ENCODE results near the gene ZNF609. TPM values are rescaled to one million over a fixed set of nuclear protein-coding genes. Genes with fewer than 3 reads are reported as not detected.

ZNF609 gene
- total and polyA plus RNA-seq, 10 of the 15 experiments (the other 5 are each of a cell fraction or from before 2014, with no cell fraction given) = 5.1 to 35.3 (median 13.6) TPM

GRCh38 chr15:64583983-64584382 is 123.6 kb downstream of the ZNF609 start (continued):
- no peak for TF ChIP-seq CEBPZ (IDR thresholded peaks at IDR 0.05; ENCODE audit: low read depth, low read length)
- no peak for TF ChIP-seq ZNF24 (IDR thresholded peaks at IDR 0.05)

DNA sequence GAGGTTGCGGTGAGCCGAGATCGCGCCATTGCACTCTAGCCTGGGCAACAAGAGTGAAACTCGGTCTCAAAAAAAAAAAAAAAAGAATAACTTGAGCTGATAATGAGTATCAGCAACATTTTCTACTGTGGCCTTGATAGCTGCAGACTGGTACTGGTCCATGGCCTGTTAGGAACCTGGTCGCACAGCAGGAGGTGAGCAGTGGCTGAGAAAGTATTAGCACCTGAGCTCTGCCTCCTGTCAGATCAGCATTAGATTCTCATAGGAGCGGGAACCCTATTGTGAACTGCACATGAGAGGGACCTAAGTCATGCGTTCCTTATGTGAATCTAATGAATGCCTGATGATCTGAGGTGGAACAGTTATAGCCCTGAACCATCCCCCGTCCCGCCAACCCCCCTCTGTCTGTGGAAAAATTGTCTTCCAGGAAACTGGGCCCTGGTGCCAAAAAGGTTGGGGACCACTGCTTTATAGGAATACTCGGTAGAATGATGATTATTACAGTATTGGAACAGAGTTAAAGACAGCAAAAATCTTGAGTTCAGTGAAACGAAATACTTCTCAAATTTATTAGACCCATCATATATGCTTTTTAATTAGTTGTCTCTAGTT is 126.0 kb downstream of the ZNF609 start:
- Histone ChIP-seq H3K9me3 (replicated peaks; ENCODE audit: control insufficient read depth, insufficient read depth, low read length) (peaks cover 1% of the 10 kb centered on the region; the same call in 1 of the 3 replicates), H2AFZ (ENCODE audit: control insufficient read depth, low read depth, low read length) (no peak overlapping the region), H3K4me3 (no peak overlapping the region), H3K4me2 (ENCODE audit: control insufficient read depth, insufficient read depth) (no peak overlapping the region), H3K27me3 (replicated peaks in 1 of 2; ENCODE audit: control insufficient read depth in 2 of 2, insufficient read depth in 2 of 2, low read length in 1 of 2) (no peaks in the 10 kb centered on the region), H4K20me1 (ENCODE audit: control insufficient read depth, insufficient read depth) (no peaks in the 10 kb centered on the region), H3K36me3 (ENCODE audit: control insufficient read depth in 2 of 2, insufficient read depth in 2 of 2, low read length in 1 of 2) (no peaks in the 10 kb centered on the region), H3K4me1 (ENCODE audit: control insufficient read depth, insufficient read depth, low read length) (peaks cover 5% of the 10 kb centered on the region; the same call in 1 of the 2 replicates), H3K27ac (ENCODE audit: control insufficient read depth, insufficient read depth) (no peak overlapping the region), H3K79me2 (ENCODE audit: control insufficient read depth, insufficient read depth, low read length) (peaks cover 47% of the 10 kb centered on the region), H3K9ac (ENCODE audit: control insufficient read depth, insufficient read depth, low read length) (no peak overlapping the region)
- RAD21 ChIA-PET (ENCODE audit: unreplicated experiment) = interaction anchor here (0.6 to 1.0 kb wide), 4 partner anchors 9 to 422 kb away, joined by 3 to 5 read pairs (median 4); no protein-coding TSS in a partner anchor
- intact Hi-C loops (cut with micrococcal nuclease; ENCODE audit: unreplicated experiment) (no loop called here), in situ Hi-C loops (cut with MboI) (no loop called here)
- POLR2A ChIA-PET = interaction anchor here (0.7 to 1.7 kb wide), 6 partner anchors 11 to 251 kb away, joined by 3 to 7 read pairs (median 4); no protein-coding TSS in a partner anchor
- no TSS peak for BruUV-seq (replicated peaks)
- WGBS (ENCODE audit: insufficient coverage, insufficient replicate concordance, low lambda C conversion rate, missing lambda C conversion rate) = 90% methylated on average over 11 of the region's 12 CpGs
- DNase-seq (ENCODE audit: low read depth, low spot score) = no peak
- SMC1A ChIA-PET (ENCODE audit: uncharacterized antibody, unreplicated experiment) = interaction anchor here (0.6 to 2.9 kb wide), 9 partner anchors 10 to 290 kb away, joined by 3 to 11 read pairs (median 4); no protein-coding TSS in a partner anchor
- CTCF ChIA-PET = interaction anchor here (1.1 kb wide), 1 partner anchor 9 kb away, joined by 3 read pairs; no protein-coding TSS in a partner anchor
- FAIRE-seq = no peak
- ATAC-seq = no peak
- TF ChIP-seq, protein P1, sequence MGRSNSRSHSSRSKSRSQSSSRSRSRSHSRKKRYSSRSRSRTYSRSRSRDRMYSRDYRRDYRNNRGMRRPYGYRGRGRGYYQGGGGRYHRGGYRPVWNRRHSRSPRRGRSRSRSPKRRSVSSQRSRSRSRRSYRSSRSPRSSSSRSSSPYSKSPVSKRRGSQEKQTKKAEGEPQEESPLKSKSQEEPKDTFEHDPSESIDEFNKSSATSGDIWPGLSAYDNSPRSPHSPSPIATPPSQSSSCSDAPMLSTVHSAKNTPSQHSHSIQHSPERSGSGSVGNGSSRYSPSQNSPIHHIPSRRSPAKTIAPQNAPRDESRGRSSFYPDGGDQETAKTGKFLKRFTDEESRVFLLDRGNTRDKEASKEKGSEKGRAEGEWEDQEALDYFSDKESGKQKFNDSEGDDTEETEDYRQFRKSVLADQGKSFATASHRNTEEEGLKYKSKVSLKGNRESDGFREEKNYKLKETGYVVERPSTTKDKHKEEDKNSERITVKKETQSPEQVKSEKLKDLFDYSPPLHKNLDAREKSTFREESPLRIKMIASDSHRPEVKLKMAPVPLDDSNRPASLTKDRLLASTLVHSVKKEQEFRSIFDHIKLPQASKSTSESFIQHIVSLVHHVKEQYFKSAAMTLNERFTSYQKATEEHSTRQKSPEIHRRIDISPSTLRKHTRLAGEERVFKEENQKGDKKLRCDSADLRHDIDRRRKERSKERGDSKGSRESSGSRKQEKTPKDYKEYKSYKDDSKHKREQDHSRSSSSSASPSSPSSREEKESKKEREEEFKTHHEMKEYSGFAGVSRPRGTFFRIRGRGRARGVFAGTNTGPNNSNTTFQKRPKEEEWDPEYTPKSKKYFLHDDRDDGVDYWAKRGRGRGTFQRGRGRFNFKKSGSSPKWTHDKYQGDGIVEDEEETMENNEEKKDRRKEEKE (IDR thresholded peaks at IDR 0.05) = no peak
- no peak for TF ChIP-seq ZNF384 (IDR thresholded peaks at IDR 0.05; ENCODE audit: borderline replicate concordance, low read depth, low read length)
- no peak for TF ChIP-seq EZH2 (IDR thresholded peaks at IDR 0.05; ENCODE audit: borderline replicate concordance, control insufficient read depth, low read depth, low read length)
- TF ChIP-seq TBL1XR1 (IDR thresholded peaks at IDR 0.05; ENCODE audit: low read depth, low read length) = no peak
- no peak for TF ChIP-seq RFX5 (IDR thresholded peaks at IDR 0.05; ENCODE audit: low read depth, low read length)
- TF ChIP-seq HCFC1 (IDR thresholded peaks at IDR 0.05; ENCODE audit: low read length) = no peak
- no peak for TF ChIP-seq POLR2AphosphoS5 (IDR thresholded peaks at IDR 0.05; ENCODE audit: low read length)
- no peak for TF ChIP-seq MEF2A (IDR thresholded peaks at IDR 0.05; ENCODE audit: insufficient read depth, low read depth, low read length)
- no peak for TF ChIP-seq RUNX3 (IDR thresholded peaks at IDR 0.05; ENCODE audit: low read length)
- no peak for TF ChIP-seq YBX1 (IDR thresholded peaks at IDR 0.05)
- TF ChIP-seq HSF1 (IDR thresholded peaks at IDR 0.05; ENCODE audit: low read depth, low read length) = no peak
- no peak for TF ChIP-seq POU2F2 (IDR thresholded peaks at IDR 0.05; ENCODE audit: borderline replicate concordance, low read depth, low read length)
- no peak for TF ChIP-seq ASH2L (IDR thresholded peaks at IDR 0.05; ENCODE audit: borderline replicate concordance, low read depth)
